HG03558 (cell line): ENCODE results near the gene CUL2.
A peak's percentile ranks its signal among the peaks of the same experiment; 100 is the strongest.
"Not testable (repeated sequence)": the region's sequence is repeated elsewhere in the genome, so short reads cannot be mapped to it uniquely, and the experiment has no call there.

Experiments
- ATAC-seq: cut with Tn5 transposase; IDR thresholded peaks from one replicate; pipeline ENCODE4 v1.9.1; 2021; ENCODE audit warnings: moderate number of reproducible peaks; ENCODE audit not compliant: unreplicated experiment; ENCODE audit errors: extremely low read depth

CUL2 gene

DNA sequence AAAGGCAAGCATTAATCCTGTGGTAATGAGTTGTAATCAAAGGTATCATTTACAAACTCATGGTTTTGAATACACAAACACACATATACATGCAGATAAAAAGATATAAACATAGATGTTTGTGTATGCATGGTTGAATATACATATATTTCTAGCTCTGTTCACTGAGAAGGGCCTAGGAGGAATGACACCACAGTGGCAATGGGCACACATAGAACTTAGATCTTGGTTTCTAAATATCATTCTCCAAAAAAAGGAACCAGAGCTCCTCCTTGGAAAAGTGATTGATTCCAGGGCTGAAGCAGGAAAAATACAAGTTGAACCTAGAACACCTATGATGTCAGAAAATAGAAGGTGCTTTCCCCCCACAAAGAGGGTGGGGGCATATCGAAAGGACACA lies 6.9 kb downstream of the CUL2 start:
- no peak for ATAC-seq

DNA sequence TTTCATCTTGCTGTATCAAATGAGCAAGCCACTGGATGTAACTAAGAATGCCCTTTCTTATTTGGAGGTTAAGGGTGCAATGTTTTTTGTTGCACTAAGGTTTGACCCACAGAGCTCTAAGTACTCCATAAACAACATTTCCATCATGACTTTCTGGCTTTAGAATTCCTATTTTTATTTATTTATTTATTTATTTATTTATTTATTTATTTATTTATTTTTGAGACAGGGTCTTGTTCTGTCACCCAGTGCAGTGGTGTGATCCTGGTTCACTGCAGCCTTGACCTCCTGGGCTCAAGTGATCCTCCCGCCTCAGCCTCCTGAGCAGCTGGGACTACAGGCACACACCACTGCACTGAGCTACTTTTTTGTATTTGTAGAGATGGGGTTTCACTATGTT lies 9.9 kb downstream of the CUL2 start:
- not testable (repeated sequence) for ATAC-seq

DNA sequence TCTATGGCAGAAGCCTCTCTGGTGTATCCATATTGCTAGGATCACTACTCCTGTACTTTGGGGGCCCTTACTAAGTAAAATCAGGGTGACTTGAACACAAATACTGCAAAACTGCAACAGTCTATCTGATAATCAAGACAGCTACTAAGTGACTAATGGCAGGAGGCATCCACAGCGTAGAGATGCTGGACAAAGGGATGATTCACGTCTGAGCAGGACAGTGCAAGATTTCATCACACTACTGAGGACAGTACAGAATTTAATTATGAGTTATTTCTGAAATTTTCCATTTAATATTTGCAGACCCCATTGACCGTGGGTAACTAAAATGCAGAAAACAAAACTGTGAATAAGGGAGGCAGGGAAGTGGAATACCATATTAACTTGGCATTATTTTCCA lies 10.4 kb downstream of the CUL2 start:
- no peak for ATAC-seq

DNA sequence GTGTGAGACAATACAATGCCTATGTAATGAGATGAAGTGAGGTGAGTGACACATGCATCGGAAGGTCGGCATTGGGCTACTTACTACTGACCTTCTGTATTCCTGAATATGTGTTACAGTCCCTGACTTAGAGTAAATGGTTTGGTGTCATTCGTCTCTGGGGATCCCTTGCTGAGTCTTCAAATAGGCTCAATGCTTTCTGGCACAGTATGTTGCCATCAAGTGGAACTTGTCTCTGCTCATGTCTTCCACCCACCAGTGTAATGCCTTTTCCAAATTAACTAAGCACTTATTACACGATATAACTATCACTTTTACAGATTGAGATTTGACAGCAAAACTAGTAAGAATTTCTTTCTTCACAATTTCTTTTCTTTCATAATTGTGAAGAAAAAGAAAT lies 10.9 kb downstream of the CUL2 start:
- ATAC-seq = no peak

DNA sequence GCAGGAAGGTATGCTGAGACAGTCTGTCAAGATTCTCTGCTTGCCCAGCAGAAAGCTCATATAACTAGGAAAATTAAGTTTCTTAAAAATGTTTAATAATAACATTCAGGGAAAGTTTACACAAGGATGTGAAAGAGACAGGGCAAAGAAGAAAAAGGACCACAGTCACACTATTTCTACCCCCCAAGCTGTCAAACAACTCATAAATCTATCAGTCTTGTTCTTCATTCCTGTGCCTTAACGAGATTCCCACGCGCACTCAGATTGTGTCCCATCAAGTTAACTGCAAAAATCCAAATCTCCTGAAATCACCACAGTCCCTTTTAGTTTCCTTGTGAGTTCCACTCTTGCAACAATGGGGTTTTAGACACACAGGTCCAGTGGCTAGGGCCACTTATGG lies 14.9 kb downstream of the CUL2 start:
- ATAC-seq = no peak

DNA sequence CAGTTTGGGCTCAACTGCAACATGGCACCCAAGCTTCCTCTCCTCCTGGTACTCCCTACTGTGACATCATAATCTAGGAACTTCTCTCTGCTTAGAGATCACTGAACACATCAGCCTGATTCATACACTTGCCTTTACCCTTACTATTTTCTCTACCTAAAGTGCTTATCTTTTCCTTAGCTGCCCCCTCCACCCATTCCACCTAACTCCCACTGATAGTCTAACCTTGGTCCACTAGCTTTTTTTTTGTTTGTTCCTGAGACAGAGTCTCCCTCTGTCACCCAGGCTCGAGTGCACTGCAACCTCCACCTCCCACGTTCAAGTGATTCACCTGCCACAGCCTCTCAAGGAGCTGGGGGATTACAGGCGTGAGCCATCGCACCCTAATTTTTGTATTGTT lies 15.9 kb downstream of the CUL2 start:
- ATAC-seq = no peak

DNA sequence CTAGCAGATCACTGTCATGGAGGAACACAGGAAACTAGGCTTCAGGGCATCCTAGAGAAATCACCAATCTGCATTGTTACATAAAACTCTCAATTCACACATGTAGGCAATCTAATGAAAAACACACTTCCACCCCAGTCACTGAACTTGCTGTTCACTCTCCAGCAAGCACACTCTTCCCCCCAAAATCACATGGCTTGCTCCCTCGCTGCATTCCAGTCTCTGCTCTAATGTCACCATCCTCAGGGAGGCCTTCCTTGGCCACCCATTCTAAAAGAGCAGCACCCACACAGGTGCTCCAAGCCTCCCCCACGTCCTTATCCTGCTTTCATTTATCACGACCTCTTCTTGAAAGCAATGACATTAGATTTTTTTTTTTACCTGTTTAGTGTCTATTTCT lies 19.6 kb downstream of the CUL2 start:
- no peak for ATAC-seq

DNA sequence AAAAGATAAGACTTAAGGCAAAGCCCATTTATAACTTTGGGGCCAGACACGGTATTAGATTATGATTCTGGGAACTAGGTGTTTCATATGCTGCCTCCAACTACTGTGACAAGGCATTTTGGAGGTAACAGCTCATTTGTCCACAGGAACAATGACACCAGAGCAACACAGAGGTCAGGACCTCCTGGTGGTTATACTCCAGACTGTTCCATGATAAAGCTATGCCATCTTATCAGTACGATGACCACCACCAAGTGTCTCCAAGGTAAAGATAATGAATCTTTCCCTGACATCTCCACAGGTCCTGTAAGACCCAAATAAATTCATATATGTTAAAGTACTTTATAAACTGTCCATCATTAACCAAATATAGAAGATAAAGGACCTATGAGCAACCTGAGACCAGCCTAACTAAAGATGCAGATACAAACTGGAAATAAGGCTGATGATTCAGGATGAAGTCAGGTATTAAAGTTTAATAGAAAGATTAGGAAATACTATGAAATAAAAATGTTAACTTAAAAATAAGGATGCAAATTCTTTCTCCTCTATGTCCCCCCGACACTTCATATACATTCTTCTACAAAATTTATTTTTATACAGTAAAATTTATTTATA lies 26.2 kb downstream of the CUL2 start:
- ATAC-seq = no peak

DNA sequence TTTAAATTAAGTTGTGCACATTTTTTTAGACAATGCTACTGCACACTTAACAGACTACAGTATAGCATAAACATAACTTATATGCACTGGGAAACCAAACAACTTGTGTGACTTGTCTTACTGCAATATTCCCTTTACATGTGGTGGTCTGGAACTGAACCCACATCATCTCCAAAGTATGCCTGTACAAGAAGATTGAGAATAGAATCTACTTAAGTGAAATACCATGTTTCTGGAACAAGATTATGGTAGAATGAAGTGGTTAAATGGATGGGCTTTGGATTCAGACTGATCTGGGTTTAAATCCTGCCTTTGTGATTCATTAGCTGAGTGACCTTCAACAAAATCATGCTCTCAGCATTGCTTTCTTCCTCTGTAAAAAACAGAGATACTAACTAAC lies 30.7 kb downstream of the CUL2 start:
- ATAC-seq = no peak

DNA sequence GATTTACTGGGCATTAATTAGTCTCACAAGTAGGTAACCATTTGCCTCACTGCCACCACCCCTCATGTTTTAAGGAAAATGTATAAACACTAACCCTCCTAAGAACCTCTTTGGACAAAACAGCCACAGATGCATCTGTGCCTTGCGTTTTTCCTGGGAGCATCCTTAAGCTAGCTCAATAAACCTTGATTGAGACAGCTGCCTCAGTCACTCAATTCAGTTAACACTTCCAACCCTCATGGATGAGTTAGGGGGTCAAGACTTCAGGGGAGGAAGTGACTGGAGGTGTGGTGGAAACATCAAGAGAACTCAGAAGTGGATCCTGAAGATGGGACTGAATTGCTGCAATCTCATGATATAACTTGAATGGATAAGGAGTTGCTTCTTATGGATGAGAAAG lies 31.5 kb downstream of the CUL2 start:
- no peak for ATAC-seq

DNA sequence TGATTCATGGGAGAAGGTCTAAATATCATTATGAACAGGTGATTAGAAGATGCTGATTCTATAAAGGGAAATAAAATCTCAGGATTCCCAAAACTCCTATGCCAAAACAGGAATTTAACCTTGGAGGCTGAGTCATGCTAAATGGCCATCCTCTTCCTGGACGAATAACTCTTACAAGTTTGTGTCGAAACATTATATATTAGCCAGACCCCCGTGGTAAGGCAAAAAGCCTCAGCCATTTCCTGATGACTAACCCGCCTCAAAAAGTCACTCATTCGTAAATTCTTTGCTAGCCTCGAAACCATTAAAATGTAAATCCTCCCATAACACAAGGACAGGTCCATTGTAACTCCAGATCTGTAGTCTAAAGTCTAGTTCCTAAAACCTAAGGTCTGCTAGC lies 32.0 kb downstream of the CUL2 start:
- ATAC-seq = peak; percentile 35

DNA sequence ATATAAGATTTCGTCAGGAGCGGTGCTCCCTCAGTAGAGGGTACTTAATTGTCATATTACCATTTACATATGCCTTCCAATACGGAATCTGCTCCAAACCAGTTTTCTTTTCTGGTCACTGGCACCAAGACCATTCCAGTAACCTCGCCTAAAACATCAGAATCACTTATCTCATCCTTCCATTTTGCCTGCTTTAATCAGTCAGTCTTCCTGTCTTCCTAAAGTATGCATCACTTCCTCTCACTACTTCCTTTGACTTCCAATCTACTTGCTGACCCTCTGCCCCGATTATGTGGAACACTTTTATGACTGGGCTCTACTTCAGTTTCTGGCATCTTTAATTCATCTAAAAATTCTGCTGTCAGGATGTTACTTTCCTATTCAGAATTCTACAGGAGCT lies 33.5 kb downstream of the CUL2 start:
- ATAC-seq = no peak

DNA sequence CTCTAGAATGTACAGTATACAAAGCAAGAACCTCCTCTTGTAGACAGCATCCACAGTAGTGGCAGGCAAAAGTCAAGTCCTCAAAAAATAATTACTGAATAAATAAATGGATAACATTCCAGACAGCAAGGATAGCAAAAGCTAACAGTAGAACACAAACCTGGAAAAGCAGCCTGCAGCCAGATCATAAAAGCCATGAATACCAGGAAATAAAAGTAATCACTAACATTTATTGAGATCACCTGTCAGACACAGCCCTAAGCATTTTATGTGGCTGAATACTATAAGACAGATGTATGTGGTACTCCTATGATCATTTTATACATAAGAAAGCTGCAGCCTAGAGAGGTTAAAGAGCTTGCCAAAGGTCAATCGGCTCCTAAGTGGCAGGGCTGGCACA lies 34.0 kb downstream of the CUL2 start:
- no peak for ATAC-seq

DNA sequence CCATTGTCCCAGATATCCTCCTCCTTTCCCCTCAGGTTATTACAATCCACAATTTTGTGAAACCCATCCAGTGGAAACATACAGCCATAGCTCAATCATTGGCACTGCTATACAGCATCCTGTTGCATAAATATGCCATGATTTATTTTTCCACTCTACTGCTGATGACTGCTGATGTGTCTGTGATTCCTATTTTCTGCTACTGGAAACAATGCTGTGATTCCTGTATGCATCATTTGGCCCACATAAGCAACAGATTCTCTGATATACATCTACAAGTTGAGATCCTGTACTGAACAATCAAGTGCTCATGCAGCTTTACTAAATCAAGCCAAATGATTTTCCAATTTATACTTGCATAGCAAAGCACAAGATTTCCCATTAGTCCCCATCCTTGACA lies 39.6 kb downstream of the CUL2 start:
- no peak for ATAC-seq

DNA sequence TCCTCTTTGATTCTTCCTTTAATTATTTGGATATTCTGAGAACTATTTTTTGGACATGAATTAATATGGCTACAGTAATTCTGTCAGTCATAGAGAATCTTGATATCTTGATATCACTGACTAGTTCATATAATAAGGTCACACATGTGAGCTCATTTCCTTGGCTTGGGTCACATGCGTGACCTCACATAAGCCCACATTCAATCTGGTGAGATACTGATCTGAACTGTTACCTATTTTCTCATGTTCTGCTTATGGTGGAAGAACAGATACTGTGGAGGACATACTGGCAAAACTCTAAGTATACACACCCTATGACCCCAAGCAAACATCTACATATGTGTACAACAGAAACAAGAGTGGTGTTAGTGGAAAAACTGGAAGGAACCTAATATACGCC lies 44.1 kb downstream of the CUL2 start:
- ATAC-seq = no peak

DNA sequence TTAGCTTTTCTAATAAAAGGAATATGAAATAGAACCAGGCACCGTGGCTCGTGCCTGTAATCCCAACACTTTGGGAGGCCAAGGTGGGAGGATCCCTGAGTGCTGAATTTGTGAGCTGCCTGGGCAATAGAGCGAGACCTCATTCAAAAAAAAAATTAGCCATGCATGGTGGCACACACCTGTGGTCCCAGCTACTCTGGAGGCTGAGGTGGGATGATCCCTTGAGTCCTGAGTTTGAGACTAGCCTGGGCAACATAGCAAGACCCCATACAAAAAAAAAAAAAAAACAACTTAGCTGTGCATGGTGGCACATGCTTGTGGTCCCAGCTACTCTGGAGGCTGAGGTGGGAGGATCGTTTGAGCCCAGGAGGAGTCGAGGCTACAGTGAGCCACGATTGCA lies 44.9 kb downstream of the CUL2 start:
- not testable (repeated sequence) for ATAC-seq

DNA sequence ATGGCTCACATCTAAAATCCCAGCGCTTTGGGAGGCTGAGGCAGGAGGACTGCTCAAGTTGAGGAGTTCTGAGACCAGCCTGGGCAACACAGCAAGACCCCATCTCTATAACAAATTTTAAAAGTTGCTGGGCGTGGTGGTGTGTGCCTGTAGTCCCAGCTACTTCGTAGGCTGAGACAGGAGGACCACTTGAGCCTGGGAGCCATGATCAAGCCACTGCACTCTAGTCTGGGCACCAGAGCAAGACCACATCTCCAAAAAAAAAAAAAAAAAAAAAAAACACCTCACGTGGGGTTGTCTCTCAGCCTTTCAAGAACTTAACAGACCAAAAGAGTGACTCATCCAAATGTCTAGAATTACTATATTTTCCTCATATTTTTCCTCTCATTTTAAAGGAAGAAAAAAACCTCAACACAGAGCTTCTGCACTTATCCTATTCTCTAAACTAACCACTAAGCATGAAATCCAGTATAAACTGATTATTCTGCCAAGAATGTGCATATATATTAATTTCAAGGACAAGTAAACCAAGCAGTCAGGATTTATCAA lies 46.3 kb downstream of the CUL2 start:
- ATAC-seq = no peak

DNA sequence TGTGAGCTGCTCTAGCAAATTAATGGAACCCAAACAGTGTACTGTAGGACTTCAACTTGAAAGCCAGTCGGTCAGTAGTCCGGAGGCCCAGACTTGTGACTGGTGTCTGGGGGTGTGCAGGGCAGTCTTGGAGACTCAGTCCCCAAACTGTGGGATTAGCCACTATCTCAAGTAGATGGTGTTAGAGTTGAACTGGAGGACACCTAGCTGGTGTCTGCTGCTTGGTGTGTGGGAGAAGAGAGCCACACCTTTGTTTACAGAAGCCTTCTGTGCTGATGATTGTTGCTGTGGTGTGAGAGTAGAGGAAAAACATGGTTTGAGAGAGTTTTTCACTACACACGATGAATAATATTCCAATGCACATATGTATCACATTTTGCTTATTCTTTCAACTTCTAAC lies 47.4 kb downstream of the CUL2 start:
- ATAC-seq = no peak

DNA sequence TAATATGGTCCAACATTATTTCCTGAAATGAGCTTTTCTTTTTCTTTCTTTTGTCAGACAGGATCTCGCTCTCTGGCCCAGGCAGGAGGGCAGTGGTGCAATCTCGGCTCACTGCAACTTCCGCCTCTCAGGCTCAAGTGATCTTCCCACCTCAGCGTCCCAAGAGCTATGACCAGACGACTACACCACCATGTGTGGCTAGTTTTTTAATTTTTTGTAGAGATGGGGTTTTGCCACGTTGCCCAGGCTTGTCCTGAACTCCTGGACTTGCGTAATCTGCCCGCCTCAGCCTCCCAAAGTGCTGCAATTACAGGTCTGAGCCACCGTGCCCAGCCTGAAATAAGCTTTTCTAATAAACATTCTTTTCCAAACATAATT lies 48.6 kb downstream of the CUL2 start:
- ATAC-seq = no peak

DNA sequence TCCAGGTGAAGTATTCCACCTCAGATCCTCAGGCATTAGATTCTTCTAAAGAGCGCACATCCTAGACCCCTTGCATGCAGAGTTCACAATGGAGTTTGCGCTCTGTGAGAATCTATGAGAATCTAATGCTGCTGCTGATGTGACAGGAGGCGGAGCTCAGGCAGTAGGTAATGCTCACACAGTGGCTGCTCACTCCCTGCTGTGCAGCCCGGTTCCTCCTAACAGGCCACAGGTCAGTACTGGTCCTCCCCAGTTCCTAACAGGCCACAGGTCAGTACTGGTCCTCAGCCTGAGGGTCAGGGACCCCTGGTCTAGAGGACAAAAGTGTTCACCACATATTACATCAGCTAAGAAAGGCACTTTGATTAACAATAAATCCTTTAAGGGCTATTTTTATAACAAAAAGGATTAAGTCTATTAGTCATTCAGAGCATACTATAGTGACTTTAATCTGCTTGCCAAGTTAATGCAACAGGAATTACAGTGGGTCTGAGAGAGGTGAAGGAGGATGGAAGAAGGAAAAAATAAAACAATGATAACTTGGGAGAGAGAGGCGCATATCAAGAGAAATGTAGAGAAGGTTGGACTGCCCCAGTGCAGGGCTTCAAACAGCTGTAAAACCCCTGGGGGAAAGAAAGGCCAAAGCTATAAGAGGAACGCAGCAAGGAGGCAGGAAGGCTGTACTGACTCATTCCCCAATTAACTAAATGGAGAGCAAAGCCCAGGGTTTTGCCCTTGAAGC lies 49.2 kb downstream of the CUL2 start:
- no peak for ATAC-seq

DNA sequence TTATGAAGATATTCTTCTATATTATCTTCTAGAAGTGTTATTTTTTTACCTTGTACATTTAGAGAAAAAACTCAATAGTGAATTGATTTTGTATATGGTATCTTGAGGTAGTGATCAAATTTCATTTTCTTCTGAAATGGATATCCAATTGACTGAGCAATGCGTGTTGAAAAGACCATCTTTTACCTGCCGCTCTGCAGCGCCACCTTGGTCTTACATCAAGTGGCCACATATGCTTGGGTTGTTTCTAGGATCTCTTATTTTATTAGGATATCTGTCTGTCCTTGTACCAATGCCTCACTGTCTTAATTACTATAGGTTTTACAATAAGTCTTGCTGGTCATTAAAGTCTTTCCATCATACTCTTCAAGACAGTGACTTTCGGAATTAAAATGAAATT lies 53.0 kb downstream of the CUL2 start:
- no peak for ATAC-seq

DNA sequence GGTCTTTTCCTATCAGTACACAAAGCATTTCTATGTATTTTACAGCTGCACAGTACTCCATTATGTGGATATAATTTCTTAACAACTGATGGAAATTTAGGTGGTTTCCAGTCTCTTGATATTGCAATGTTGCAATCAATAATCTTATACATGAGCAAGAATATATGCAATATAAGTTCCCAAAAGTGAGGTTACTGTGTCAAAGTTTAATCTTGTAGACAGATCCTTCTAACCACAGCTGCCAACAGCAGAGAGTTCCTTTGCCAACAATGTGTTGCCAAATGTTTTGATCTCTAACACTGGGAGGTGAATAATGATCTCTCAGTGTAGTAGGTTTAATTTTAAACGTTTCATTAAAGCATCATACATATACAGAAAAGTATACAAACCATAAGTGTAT lies 54.5 kb downstream of the CUL2 start:
- ATAC-seq = no peak
